Stimulated activated CD4-positive, alpha-beta T cell treated with anti-CD3 and anti-CD28 coated beads, Interleukin-12 subunit alpha, Interleukin-12 subunit beta, amount 100 ng/mL, for 48 hours (primary cell): ENCODE data around the gene DCLK1.

Experiments used
- DNase-seq, 3 donors: peaks; one replicate each; pipeline ENCODE4 v3.0.0-alpha.2; 2020; ENCODE audit warnings: low read depth in 2 of 3, low spot score in 1 of 3

The DCLK1 gene

GRCh38 chr13:35792021-35792420 is 339.2 kb downstream of the DCLK1 start:
- no peak for DNase-seq

- DNase-seq = no peak
Measured at GRCh38 chr13:35791184-35791851, 339.9 kb downstream of the DCLK1 start.

DNA sequence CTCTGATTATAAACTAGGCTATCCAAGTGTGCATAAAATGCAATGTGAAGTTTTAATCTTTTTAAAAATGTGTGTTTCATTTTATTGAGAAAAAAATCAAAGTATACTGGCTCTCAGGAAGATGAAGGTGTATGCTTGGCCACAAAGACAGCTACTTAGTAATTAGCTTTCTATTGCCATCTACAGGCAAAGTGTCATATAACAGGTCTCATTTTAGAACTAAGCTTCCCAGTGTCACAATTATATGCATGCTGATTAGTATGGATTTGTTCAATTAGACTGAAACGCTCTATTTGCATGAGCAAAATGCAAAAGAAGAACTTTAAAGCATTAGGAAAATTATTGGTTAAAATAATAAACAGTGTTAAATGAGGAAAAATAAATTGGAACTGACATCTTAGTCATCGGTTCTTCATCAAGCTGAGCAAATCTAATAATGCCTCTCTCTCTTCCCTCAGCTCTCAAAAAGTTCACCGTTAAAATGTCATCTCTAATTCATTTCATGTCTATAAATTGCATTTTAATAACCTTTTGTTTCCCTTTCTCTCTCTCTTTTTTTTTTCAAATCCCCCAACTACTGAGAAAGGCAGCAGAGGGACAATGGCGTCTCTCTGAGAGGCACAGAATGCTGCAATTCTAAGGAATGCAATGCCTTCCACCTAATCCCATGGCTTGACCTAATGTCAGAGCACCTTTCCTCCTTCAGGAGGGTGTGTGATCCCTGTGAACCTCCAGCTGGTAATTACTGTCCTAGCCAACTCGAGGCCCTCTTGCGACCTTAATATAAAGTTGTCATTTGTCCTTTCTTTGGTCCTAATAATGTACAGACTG is 341.6 kb downstream of the DCLK1 start:
- no peak for DNase-seq

- DNase-seq = no peak
Measured at GRCh38 chr13:35787937-35788336, 343.2 kb downstream of the DCLK1 start.

- DNase-seq = no peak
Measured at GRCh38 chr13:35785576-35786303, 345.4 kb downstream of the DCLK1 start.

- no peak for DNase-seq
Measured at GRCh38 chr13:35784286-35784951, 346.8 kb downstream of the DCLK1 start.

DNA sequence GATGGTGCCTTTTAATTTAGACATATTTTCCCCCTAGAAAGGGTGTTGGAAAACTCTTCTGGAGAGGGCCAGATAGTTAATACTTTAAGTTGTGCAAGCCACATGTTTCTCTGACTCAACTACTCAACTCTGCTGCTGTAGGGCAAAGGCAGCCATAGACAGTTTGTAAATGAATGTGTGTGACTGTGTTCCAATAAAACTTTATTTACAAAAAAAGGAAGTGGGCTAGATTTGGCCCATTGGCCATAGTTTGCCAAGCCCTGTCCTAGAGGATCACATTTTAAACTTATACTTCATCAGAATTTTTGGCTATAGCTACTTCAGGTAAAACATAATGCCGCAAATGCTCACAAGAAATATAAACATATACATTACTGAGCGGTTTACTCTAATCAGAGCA is 348.4 kb downstream of the DCLK1 start:
- DNase-seq = no peak

DNA sequence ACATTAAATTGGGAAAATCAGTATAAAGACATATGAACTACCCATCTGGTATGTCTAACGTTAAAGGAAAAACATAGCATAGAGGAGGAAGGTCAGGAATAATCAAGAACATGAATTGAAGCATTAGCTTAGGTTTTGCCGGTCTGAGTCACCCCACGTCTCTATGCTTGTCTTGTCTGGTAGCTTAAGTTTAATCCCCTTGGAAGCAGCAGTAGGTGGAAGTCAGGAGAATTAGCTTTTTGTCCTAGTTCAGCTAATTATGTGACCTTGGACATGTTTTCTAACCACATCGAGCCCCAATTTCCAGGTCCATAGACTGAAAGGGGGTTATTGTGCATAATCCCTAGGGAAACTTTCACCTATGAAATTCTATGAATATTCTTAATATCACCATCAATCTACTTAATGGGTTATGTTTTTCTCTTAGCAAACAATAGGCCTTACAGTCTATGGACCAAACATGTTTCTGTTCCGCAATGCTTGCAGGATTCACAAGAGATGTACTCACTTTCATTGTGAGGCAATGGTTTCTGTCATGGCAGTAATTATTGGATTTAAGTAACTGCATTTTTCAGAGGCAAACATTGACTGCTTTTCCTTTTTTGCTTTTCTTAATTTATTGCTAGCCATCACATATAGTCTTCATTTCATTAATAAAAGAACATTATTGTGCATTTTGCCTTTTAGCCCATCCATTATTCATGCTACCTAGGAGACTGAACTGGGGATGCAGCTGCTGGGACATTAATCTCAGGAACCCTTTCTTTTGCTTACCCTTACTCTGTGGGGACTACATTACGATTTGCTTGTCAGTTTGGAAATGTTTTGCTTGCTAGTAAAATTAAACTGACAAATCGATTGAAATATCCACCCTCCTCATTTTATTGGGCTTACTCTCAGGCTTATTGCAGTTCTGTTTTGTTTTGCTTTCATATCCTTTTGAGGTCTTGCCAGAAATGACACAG is 349.9 kb downstream of the DCLK1 start:
- DNase-seq = no peak

DNA sequence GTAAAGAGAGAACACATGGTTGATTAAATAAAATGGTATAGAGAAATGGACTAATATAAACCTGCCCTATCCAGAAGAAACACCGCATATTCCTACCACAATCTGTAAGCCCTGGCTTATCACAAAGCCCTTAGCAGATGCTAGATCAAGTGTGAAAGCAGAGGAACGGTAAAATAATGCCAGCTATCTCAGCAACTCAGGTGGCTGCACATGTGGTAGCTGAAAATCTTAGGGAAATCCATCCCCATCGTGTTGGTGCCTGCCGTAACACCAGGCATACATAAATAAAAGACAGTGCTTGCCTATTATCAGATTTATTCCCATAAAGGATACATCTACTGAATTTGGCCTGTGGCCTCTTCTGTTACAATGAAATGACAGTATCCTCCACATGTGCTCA is 350.6 kb downstream of the DCLK1 start:
- no peak for DNase-seq

DNA sequence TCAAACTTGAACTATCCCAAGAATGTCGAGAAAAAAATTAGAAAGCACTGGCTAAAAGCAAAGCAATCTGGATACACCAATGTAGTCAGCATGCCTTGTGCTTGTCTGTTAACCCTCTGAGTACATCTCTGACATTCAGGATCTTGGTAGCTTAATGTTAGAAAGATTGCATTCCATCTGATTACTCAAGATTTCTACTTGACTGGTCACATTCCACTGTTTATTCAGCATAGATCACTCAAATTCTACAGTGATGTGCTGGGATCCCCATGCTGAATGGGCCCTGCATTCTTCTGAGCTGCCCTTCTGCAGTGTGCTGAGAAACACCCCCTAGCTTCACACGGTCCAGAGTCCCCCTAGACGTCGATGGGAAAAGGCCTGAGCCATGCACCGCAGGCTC is 359.3 kb downstream of the DCLK1 start:
- DNase-seq = no peak

DNA sequence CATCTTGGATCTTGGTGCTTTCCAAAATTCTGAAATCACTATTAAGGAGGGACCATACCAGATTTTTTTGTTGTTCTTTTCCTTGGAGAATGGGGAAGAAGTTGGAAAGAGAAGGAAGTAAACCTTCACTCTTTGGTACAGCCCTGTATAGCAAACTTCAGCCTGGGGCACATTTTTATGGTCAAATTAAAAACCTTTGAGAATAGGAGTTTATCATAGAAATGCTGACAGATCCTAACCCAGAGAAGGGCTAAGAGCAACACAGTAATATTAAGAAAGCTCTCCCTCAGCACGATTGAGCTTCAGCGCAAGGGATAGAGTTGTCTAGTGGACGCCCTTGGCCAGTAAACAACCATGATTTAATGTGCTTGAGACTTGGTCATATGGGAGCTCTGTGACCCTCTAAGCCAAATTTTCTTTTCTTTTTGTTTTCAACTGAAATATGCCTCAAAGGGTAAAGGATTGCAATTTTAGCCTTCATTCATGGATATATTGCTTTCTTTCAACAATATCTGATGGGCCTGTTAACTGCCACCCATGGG is 360.4 kb downstream of the DCLK1 start:
- DNase-seq = no peak

GRCh38 chr13:35769812-35770211 is 361.4 kb downstream of the DCLK1 start:
- no peak for DNase-seq

DNA sequence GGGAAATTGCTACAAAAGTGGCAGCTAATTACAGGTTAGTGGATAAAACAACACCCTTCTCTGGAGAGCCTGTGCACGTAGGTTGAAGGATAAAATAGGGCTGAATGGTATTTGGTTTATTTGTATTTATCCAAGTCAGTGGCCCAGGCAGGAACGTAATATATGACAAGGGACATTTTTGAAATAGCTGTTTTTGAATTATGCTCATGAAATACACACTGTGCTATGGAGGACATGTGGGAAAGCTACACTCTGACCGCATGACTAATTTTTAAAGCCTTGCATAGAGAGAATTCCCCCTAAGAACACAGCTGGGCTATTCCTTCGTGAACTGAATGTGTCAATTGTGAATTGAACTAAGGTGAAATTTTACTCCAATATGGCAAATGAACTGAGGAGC is 362.6 kb downstream of the DCLK1 start:
- DNase-seq = no peak

DNA sequence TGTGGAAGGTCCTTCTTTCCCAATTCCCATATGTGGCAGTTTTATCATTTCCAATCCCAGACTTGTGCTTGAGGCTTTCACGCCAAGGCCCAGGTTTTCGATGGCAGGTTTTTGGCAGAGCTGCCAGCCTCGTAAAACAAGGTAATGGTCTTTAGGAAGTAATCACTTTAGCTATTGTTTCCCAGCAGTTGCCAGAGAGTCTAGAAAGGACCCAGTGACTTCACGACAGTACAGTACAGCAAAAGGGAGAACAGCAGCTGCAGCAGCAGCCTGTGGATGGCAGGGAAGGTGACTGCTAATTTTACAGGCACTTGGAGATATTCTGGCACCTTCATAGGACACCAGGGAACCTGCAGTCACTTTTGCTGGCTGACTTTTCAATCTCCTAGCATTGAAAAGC is 363.1 kb downstream of the DCLK1 start:
- DNase-seq = no peak

GRCh38 chr13:35767256-35767976 is 363.8 kb downstream of the DCLK1 start:
- no peak for DNase-seq

- no peak for DNase-seq
Measured at GRCh38 chr13:35766663-35767062, 364.5 kb downstream of the DCLK1 start.

DNA sequence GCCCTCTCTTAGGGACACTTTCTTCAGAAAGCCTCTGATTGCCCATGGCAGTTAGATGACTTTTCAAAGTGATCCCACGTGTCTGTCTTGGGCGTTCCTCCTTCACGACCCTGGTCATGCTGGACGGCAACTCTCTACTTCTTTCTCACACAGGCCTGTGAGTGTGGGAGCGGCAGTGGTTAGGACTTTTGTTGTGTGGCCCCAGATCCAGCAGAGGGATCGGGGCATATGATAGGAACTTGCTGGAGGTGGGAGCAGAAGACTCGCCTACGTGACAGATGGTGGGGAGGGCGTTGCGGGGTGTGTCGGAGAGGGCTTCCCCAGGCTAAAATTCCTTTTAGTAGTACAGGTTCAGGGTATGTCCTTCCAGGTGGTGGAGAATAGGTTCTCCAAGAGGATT is 365.2 kb downstream of the DCLK1 start:
- no peak for DNase-seq

- no peak for DNase-seq
Measured at GRCh38 chr13:35765366-35765765, 365.8 kb downstream of the DCLK1 start.

GRCh38 chr13:35764326-35765015 is 366.7 kb downstream of the DCLK1 start:
- no peak for DNase-seq
